Osteoblast (primary cell): ENCODE results near the gene ZDHHC13. TPM values are rescaled to one million over a fixed set of nuclear protein-coding genes. Genes with fewer than 3 reads are reported as not detected.
A peak's percentile ranks its signal among the peaks of the same experiment; 100 is the strongest.

Experiments
- DNase-seq: peaks from one replicate; pipeline ENCODE4 v3.0.0; 2011; ENCODE audit warnings: low spot score, mixed read lengths; ENCODE audit not compliant: insufficient read length; ENCODE audit errors: missing footprints
- H2AFZ ChIP-seq: 2 replicates; pipeline ENCODE4 v1.6.0; 2011; ENCODE audit warnings: mild to moderate bottlenecking, low read length
- H3K27ac ChIP-seq: 2 replicates; pipeline ENCODE4 v1.5.1; 2011; ENCODE audit warnings: mild to moderate bottlenecking, low read depth, low read length, moderate library complexity
- H3K27me3 ChIP-seq: 2 replicates; pipeline ENCODE4 v1.6.0; 2012; ENCODE audit warnings: mild to moderate bottlenecking, control low read depth, inconsistent platforms, low read length, moderate library complexity; ENCODE audit not compliant: insufficient read depth
- H3K36me3 ChIP-seq: 2 replicates; pipeline ENCODE4 v1.5.1; 2011; ENCODE audit warnings: mild to moderate bottlenecking, low read length, control low read depth, moderate library complexity; ENCODE audit not compliant: insufficient read depth
- H3K4me1 ChIP-seq: 2 replicates; pipeline ENCODE4 v1.5.1; 2011; ENCODE audit warnings: mild to moderate bottlenecking, low read length, control low read depth, moderate library complexity; ENCODE audit not compliant: insufficient read depth
- H3K4me2 ChIP-seq: 2 replicates; pipeline ENCODE4 v1.6.0; 2011; ENCODE audit warnings: mild to moderate bottlenecking, low read length; ENCODE audit not compliant: insufficient read depth
- H3K4me3 ChIP-seq: fragments of 200-600 bp; sonication (generic); 3 replicates; pipeline ENCODE4 v1.5.1; 2012; ENCODE audit warnings: mild to moderate bottlenecking, low read length, inconsistent platforms; ENCODE audit not compliant: insufficient read depth
- H3K79me2 ChIP-seq: 2 replicates; pipeline ENCODE4 v1.6.0; 2012; ENCODE audit warnings: mild to moderate bottlenecking, low read length, control low read depth, inconsistent platforms; ENCODE audit not compliant: insufficient read depth
- H3K9me3 ChIP-seq: 2 replicates; pipeline ENCODE4 v1.5.1; 2011; ENCODE audit warnings: low read depth, low read length, control low read depth
- H4K20me1 ChIP-seq: 2 replicates; pipeline ENCODE4 v1.6.0; 2012; ENCODE audit warnings: mild to moderate bottlenecking, low read length, control low read depth; ENCODE audit not compliant: insufficient read depth
- total RNA-seq: library from RNA; depleted of rRNA; stranded (reverse); fragments of >200 nt; gene quantifications from 2 replicates; pipeline ENCODE4 v1.2.3, GENCODE V29; 2012
- TF ChIP-seq, protein P1 (sequence below): IDR thresholded peaks from 2 replicates; pipeline ENCODE4 v1.5.1; 2011; ENCODE audit warnings: mild to moderate bottlenecking, low read depth, low read length, moderate library complexity; ENCODE audit errors: extremely low read depth

ZDHHC13 gene
- total RNA-seq, 1 donor = 16.6 TPM

GRCh38 chr11:19084661-19085315, 32.2 kb upstream of the ZDHHC13 start:
- Histone ChIP-seq H3K4me2 (no peak overlapping the region), H3K4me1 (peaks cover 31% of the 10 kb centered on the region), H4K20me1 (no peaks in the 10 kb centered on the region), H3K4me3 (no peak overlapping the region), H2AFZ (no peak overlapping the region), H3K27me3 (no peaks in the 10 kb centered on the region), H3K27ac (no peak overlapping the region), H3K9me3 (no peaks in the 10 kb centered on the region), H3K79me2 (no peaks in the 10 kb centered on the region), H3K36me3 (no peaks in the 10 kb centered on the region)
- DNase-seq = peak; percentile 73
- TF ChIP-seq, protein P1, sequence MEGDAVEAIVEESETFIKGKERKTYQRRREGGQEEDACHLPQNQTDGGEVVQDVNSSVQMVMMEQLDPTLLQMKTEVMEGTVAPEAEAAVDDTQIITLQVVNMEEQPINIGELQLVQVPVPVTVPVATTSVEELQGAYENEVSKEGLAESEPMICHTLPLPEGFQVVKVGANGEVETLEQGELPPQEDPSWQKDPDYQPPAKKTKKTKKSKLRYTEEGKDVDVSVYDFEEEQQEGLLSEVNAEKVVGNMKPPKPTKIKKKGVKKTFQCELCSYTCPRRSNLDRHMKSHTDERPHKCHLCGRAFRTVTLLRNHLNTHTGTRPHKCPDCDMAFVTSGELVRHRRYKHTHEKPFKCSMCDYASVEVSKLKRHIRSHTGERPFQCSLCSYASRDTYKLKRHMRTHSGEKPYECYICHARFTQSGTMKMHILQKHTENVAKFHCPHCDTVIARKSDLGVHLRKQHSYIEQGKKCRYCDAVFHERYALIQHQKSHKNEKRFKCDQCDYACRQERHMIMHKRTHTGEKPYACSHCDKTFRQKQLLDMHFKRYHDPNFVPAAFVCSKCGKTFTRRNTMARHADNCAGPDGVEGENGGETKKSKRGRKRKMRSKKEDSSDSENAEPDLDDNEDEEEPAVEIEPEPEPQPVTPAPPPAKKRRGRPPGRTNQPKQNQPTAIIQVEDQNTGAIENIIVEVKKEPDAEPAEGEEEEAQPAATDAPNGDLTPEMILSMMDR = no peak

GRCh38 chr11:19087658-19088057, 29.3 kb upstream of the ZDHHC13 start:
- H3K4me3 ChIP-seq = no peak overlapping the region
- H4K20me1 ChIP-seq = no peaks in the 10 kb centered on the region
- no peaks in the 10 kb centered on the region for H3K27me3 ChIP-seq
- peaks cover 18% of the 10 kb centered on the region for H3K4me1 ChIP-seq
- TF ChIP-seq, protein P1 = no peak
- peak overlapping the region; percentile 0 for H3K4me2 ChIP-seq
- H3K9me3 ChIP-seq = no peaks in the 10 kb centered on the region
- no peaks in the 10 kb centered on the region for H3K36me3 ChIP-seq
- no peaks in the 10 kb centered on the region for H3K79me2 ChIP-seq
- H2AFZ ChIP-seq = peak overlapping the region; percentile 1
- peak overlapping the region; percentile 6 for H3K27ac ChIP-seq
- peak; percentile 97 for DNase-seq

GRCh38 chr11:19088791-19089190, 28.2 kb upstream of the ZDHHC13 start:
- peaks cover 19% of the 10 kb centered on the region for H3K4me1 ChIP-seq
- H3K27ac ChIP-seq = no peak overlapping the region
- peaks cover 2% of the 10 kb centered on the region for H3K27me3 ChIP-seq
- TF ChIP-seq, protein P1 = no peak
- no peaks in the 10 kb centered on the region for H3K79me2 ChIP-seq
- no peaks in the 10 kb centered on the region for H4K20me1 ChIP-seq
- H3K4me2 ChIP-seq = no peak overlapping the region
- H2AFZ ChIP-seq = no peak overlapping the region
- H3K36me3 ChIP-seq = no peaks in the 10 kb centered on the region
- peak; percentile 73 for DNase-seq
- no peak overlapping the region for H3K4me3 ChIP-seq
- H3K9me3 ChIP-seq = no peaks in the 10 kb centered on the region

DNA sequence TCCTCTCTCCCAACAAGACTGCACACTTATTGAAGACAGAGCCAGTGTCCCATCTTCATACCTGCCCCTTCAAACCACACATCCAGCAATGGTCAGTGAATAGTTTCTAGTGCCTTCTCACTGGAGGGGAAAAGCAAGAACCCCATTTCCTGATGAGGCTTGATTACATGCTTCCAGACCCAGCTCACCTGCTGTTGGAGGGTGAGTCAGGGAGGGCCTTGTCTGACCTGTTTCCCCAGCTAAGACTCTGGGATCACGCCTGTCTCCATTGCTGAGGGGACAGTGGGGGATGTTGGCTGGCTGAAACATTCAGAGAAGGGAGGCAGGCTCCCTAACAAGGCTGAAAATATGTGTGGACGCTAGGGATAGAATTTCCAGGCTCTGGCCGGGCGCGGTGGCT, 27.5 kb upstream of the ZDHHC13 start:
- no peak for DNase-seq
- Histone ChIP-seq H3K79me2 (no peaks in the 10 kb centered on the region), H3K4me2 (no peak overlapping the region), H3K4me1 (peaks cover 24% of the 10 kb centered on the region), H4K20me1 (no peaks in the 10 kb centered on the region), H3K36me3 (no peaks in the 10 kb centered on the region), H2AFZ (no peak overlapping the region), H3K27ac (no peak overlapping the region), H3K4me3 (no peak overlapping the region), H3K9me3 (no peaks in the 10 kb centered on the region), H3K27me3 (peaks cover 2% of the 10 kb centered on the region)
- TF ChIP-seq, protein P1 = no peak
